HepG2 (cell line): ENCODE data around the gene TCF23. TPM values are rescaled to one million over a fixed set of nuclear protein-coding genes. Genes with fewer than 3 reads are reported as not detected.

Source experiments
- CBX5 ChIP-seq: sonication (generic); formaldehyde crosslinking; IDR thresholded peaks from 2 replicates; pipeline ENCODE4 v1.4.0; 2020; ENCODE audit warnings: missing genetic modification reagents, borderline replicate concordance
- HOXD1 ChIP-seq: sonication (generic); formaldehyde crosslinking; IDR thresholded peaks from 2 replicates; pipeline ENCODE4 v1.5.0; 2020; ENCODE audit warnings: missing genetic modification reagents
- IRF2 ChIP-seq: IDR thresholded peaks from 2 replicates; pipeline ENCODE4 v1.6.1; 2018; ENCODE audit warnings: missing genetic modification reagents, missing compliant biosample characterization
- ISX ChIP-seq: sonication (generic); formaldehyde crosslinking; conservative IDR thresholded peaks from 2 replicates; pipeline ENCODE4 v1.5.0; 2020; ENCODE audit warnings: missing genetic modification reagents
- JUNB ChIP-seq: sonication (generic); formaldehyde crosslinking; IDR thresholded peaks from 2 replicates; pipeline ENCODE4 v1.8.0; 2022; ENCODE audit warnings: missing genetic modification reagents, mild to moderate bottlenecking, borderline replicate concordance
- KAT8 ChIP-seq: IDR thresholded peaks from 2 replicates; pipeline ENCODE4 v1.6.1; 2016; ENCODE audit warnings: missing genetic modification reagents, missing compliant biosample characterization
- NFE2L1 ChIP-seq: sonication (generic); formaldehyde crosslinking; IDR thresholded peaks from 2 replicates; pipeline ENCODE4 v1.4.0; 2020; ENCODE audit warnings: missing genetic modification reagents, mild to moderate bottlenecking, borderline replicate concordance
- PHF21A ChIP-seq: sonication (generic); formaldehyde crosslinking; IDR thresholded peaks from 2 replicates; pipeline ENCODE4 v1.5.0; 2020; ENCODE audit warnings: mild to moderate bottlenecking, missing genetic modification reagents
- RFX3 ChIP-seq: IDR thresholded peaks from 2 replicates; pipeline ENCODE4 v1.6.1; 2016; ENCODE audit warnings: missing biosample characterization, missing genetic modification reagents
- RFX5 ChIP-seq: IDR thresholded peaks from 2 replicates; pipeline ENCODE4 v1.6.1; 2011; ENCODE audit warnings: low read depth, low read length, improper control_type of control experiment
- SIN3B ChIP-seq: fragments of 150-350 bp; IDR thresholded peaks from 2 replicates; pipeline ENCODE4 v1.6.1; 2014; ENCODE audit warnings: low read length
- SIX4 ChIP-seq: sonication (generic); formaldehyde crosslinking; IDR thresholded peaks from 2 replicates; pipeline ENCODE4 v1.4.0; 2020; ENCODE audit warnings: missing genetic modification reagents
- SKI ChIP-seq: fragments of 450-650 bp; IDR thresholded peaks from one replicate; pipeline ENCODE4 v1.6.1; 2018; ENCODE audit warnings: mild to moderate bottlenecking; ENCODE audit not compliant: partially characterized antibody
- SP1 ChIP-seq, 2 experiments: fragments of 450-650 bp in 1 of 2; sonication (generic) in 1 of 2; formaldehyde crosslinking in 1 of 2; IDR thresholded peaks; 2 replicates each; pipeline versions ENCODE4 v1.4.0 to v1.6.1; 2016 to 2020; ENCODE audit warnings: missing genetic modification reagents in 1 of 2
- STAT5B ChIP-seq: sonication (generic); formaldehyde crosslinking; IDR thresholded peaks from 2 replicates; pipeline ENCODE4 v1.4.0; 2020; ENCODE audit warnings: missing genetic modification reagents
- ZBTB21 ChIP-seq: sonication (generic); formaldehyde crosslinking; IDR thresholded peaks from 2 replicates; pipeline ENCODE4 v1.4.0; 2020; ENCODE audit warnings: missing genetic modification reagents
- ZBTB3 ChIP-seq: sonication (generic); formaldehyde crosslinking; IDR thresholded peaks from 2 replicates; pipeline ENCODE4 v1.4.0; 2020; ENCODE audit warnings: low read depth, mild to moderate bottlenecking, moderate library complexity, missing genetic modification reagents, borderline replicate concordance
- ZBTB34 ChIP-seq: sonication (generic); formaldehyde crosslinking; IDR thresholded peaks from 2 replicates; pipeline ENCODE4 v1.8.0; 2022; ENCODE audit warnings: mild to moderate bottlenecking, missing genetic modification reagents
- ZKSCAN8 ChIP-seq: IDR thresholded peaks from 2 replicates; pipeline ENCODE4 v1.6.1; 2016; ENCODE audit warnings: borderline replicate concordance, missing genetic modification reagents, missing compliant biosample characterization
- ZNF18 ChIP-seq: sonication (generic); formaldehyde crosslinking; IDR thresholded peaks from 2 replicates; pipeline ENCODE4 v1.8.0; 2022; ENCODE audit warnings: mild to moderate bottlenecking, missing genetic modification reagents; ENCODE audit not compliant: insufficient replicate concordance
- ZNF296 ChIP-seq: sonication (generic); formaldehyde crosslinking; conservative IDR thresholded peaks from 2 replicates; pipeline ENCODE4 v1.5.0; 2020; ENCODE audit warnings: mild to moderate bottlenecking, missing genetic modification reagents
- ZNF530 ChIP-seq: sonication (generic); formaldehyde crosslinking; IDR thresholded peaks from 2 replicates; pipeline ENCODE4 v1.5.0; 2020; ENCODE audit warnings: low read depth, mild to moderate bottlenecking, missing genetic modification reagents
- ZNF557 ChIP-seq: sonication (generic); formaldehyde crosslinking; IDR thresholded peaks from 2 replicates; pipeline ENCODE4 v1.4.0; 2020; ENCODE audit warnings: missing genetic modification reagents
- ZNF589 ChIP-seq: sonication (generic); formaldehyde crosslinking; conservative IDR thresholded peaks from 2 replicates; pipeline ENCODE4 v1.8.0; 2022; ENCODE audit warnings: mild to moderate bottlenecking, moderate library complexity, missing genetic modification reagents
- ZNF615 ChIP-seq: sonication (generic); formaldehyde crosslinking; IDR thresholded peaks from 2 replicates; pipeline ENCODE4 v1.5.0; 2020; ENCODE audit warnings: mild to moderate bottlenecking, missing genetic modification reagents, borderline replicate concordance
- ZNF644 ChIP-seq: IDR thresholded peaks from 2 replicates; pipeline ENCODE4 v1.6.1; 2016; ENCODE audit warnings: low read depth
- ZNF781 ChIP-seq: sonication (generic); formaldehyde crosslinking; IDR thresholded peaks from 2 replicates; pipeline ENCODE4 v1.5.1; 2020; ENCODE audit warnings: borderline replicate concordance, mild to moderate bottlenecking, missing genetic modification reagents; ENCODE audit errors: not compliant biosample characterization
- ZSCAN22 ChIP-seq: sonication (generic); formaldehyde crosslinking; IDR thresholded peaks from 2 replicates; pipeline ENCODE4 v1.4.0; 2020; ENCODE audit warnings: mild to moderate bottlenecking, missing genetic modification reagents
- polyA plus RNA-seq, 8 experiments: library from polyadenylated mRNA; depleted of rRNA in 3 of 8; stranded (reverse) in 7 of 8; unstranded in 1 of 8; fragments of >200 nt; fragmentation: Illumina TruSeq in 4 of 8; extraction: Trizol in 4 of 8; gene quantifications; 2 replicates each; pipeline versions ENCODE4 v1.2.1 to v1.2.3, GENCODE V29; 2011 to 2016; ENCODE audit warnings: low read depth in 4 of 8, missing spikeins in 1 of 8, mixed read lengths in 1 of 8; ENCODE audit not compliant: insufficient read depth in 1 of 8
- total RNA-seq, 5 experiments: library from RNA; depleted of rRNA; stranded (reverse); fragments of >200 nt; fragmentation: Illumina TruSeq; extraction: Trizol; gene quantifications; 2 replicates each; pipeline ENCODE4 v1.2.3, GENCODE V29; 2016; ENCODE audit warnings: low read depth in 1 of 5

TCF23 gene
- total and polyA plus RNA-seq, 2 of the 13 experiments (the other 11 are each of a cell fraction or from before 2014, with no cell fraction given) = 0.02 to 1.4 TPM

DNA sequence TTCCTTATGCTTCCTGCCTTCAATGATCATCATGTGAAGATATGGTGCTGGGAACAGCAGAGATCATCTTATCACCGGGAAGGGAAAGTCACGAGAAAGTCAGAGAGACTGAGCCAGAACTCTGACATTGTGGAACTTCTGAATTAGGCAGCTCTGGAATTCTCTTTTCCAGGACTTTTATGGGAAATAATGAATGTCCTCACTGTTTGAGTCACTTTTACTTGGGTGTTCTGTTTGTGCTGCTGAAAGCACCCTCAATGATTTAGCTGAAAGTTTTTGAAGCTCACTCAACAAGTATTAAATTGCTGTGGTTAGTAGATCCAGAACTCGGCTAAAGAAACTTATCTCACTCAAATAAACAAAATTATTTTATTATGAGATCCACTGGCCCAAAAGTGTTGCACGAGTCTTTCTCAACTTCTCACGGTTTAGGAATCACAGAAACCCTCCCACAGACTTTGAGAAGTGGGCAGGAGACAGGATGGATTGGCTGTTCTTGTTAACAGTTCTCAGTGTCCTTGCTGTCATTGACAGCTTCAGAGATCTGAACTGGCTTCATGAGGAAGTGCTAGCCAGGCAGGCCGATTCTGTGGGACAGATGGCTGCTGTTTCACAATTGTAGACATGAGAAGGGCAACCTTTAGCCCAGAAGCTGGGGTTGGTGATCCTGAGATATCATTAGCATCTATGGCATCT is 36.7 kb downstream of the TCF23 start (continued):
- TF ChIP-seq ZNF18 (no peak), STAT5B (CRISPR knock-in tag) (no peak), SKI (no peak), ZBTB34 (CRISPR knock-in tag) (no peak), ZNF615 (CRISPR knock-in tag) (no peak), JUNB (CRISPR knock-in tag) (no peak), KAT8 (CRISPR knock-in tag) (peak; percentile 53; the same call in 1 of the 2 replicates), ISX (CRISPR knock-in tag) (no peak), HOXD1 (no peak), ZNF781 (no peak), SIN3B (no peak), ZSCAN22 (no peak), ZNF644 (CRISPR knock-in tag) (0 out of 2 replicates have a peak, but pooled peaks have one; percentile 20), PHF21A (CRISPR knock-in tag) (0 out of 2 replicates have a peak, but pooled peaks have one; percentile 49), NFE2L1 (CRISPR knock-in tag) (no peak), ZNF557 (no peak), ZKSCAN8 (CRISPR knock-in tag) (peak; percentile 29; the same call in 1 of the 2 replicates), ZBTB21 (CRISPR knock-in tag) (no peak), CBX5 (CRISPR knock-in tag) (0 out of 2 replicates have a peak, but pooled peaks have one; percentile 38), RFX3 (CRISPR knock-in tag) (no peak), ZNF296 (CRISPR knock-in tag) (no peak), ZNF589 (CRISPR knock-in tag) (no peak), ZNF530 (CRISPR knock-in tag) (no peak), SIX4 (0 out of 2 replicates have a peak, but pooled peaks have one; percentile 21), IRF2 (CRISPR knock-in tag) (peak; percentile 66; the same call in 1 of the 2 replicates), SP1 (IDR thresholded peaks at IDR 0.05) (no peak), SP1 (CRISPR knock-in tag; IDR thresholded peaks at IDR 0.05) (no peak), RFX5 (0 out of 2 replicates have a peak, but pooled peaks have one; percentile 10), ZBTB3 (CRISPR knock-in tag) (no peak)
